CD4-positive, alpha-beta T cell treated with Interleukin-6 for 4 hours (primary cell): ENCODE measurements around the gene DVL1.
A peak's percentile ranks its signal among the peaks of the same experiment; 100 is the strongest.
"Not testable (repeated sequence)": the region's sequence is repeated elsewhere in the genome, so short reads cannot be mapped to it uniquely, and the experiment has no call there.

Source experiments
- DNase-seq: peaks from one replicate; pipeline ENCODE4 v3.0.0-alpha.2; 2020; ENCODE audit warnings: mixed read lengths

DVL1 gene

DNA sequence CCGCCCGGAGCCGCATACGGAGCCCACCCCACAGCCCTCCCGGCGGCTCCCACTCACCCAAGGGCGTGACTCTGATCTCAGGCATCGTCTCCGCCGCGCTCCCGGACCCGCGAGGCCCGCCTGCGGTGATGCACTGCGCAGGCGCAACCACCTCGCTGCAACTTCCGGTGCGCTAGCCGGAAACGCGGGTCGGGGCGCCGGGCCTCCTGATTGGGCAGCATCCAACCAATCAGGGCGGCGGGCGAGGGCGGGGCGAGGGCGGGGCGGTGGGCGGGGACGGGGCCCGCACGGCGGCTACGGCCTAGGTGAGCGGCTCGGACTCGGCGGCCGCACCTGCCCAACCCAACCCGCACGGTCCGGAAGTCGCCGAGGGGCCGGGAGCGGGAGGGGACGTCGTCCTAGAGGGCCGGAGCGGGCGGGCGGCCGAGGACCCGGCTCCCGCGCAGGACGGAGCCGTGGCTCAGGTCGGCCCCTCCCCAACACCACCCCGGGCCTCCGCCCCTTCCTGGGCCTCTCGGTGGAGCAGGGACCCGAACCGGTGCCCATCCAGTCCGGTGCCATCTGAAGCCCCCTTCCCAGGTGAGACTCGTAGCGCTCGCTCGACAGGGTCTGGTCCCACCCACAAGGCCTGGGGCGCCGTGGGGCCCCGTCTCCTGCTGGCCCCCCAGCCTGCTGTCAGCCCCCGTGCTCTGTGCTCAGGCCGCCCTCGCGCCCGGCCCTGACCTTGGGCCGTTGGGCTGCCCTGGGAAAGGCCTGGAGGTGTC, 24.5 kb downstream of the DVL1 start, which contains the start of the genes CPTP and INTS11:
Gene CPTP (plus strand): TSS at position 279 of the 764 bp plus-strand sequence. CDS start 2,109 bp downstream, outside the sequence.
Gene INTS11 (minus strand): TSS at position 137 of the 764 bp plus-strand sequence. CDS start 52 bp downstream, at position 85.
- peak; percentile 97 for DNase-seq

DNA sequence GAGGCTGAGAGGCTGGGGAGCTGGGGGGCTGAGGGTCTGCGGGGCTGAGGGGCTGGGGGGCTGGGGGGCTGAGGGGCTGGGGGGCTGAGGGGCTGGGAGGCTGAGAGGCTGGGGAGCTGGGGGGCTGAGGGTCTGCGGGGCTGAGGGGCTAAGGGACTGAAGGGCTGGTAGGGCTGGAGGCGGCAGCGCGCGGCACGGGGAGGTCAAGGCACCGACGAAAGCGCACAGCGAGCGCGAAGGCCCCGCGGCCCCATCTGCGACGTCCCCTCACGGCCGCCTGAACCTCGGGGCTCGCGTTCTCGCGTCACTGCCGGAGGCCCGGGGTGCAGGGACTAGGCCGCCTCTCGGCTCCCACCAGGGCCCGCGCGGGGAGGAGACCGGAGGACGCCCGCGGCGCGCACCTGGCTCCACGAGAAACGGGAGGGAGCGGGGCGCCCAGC, 25.1 kb downstream of the DVL1 start:
- DNase-seq, result no peak

DNA sequence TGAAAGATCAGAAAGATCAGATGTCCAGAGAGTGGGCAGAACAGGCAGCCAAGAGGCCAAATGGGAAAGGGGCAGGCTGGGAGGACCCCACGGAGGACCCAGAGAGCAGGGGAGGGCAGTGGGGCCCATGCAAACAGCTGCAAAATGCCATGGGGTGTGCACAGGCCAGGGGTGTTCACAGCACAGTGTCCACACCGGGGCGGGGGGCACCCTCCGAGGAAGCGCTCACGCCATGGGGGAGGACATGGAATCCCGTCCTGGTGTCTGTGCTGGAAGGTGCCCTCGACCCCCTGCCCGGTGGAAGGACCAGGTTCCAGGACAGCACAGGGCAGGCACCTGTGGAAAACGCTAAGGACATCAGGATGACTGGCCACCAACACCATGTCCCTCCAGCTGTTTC, 26.3 kb downstream of the DVL1 start:
- no peak for DNase-seq

GRCh38 chr1:1322418-1322817, 26.8 kb downstream of the DVL1 start:
- DNase-seq, result no peak

DNA sequence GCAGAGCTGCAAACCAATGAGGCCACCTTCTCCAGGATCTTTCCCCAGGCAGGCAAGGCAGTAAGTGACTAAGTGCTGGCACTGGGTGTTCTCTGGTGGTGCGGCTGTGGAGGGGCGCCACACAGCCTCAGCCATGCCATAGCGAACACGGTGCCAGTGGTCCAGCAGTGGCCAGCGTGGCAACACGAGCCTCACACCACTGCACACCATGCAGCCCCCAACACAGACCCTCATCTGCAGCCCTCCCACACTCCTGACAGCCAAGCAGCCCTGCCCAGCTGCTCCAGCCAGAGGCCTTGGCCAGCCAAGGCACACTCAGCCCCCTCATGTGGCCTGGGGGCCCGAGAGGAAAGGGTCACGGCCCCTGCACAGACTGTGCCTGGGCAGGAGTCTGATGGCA, 27.7 kb downstream of the DVL1 start:
- DNase-seq, result no peak

GRCh38 chr1:1320666-1321448, 28.4 kb downstream of the DVL1 start:
- DNase-seq, result no peak

DNA sequence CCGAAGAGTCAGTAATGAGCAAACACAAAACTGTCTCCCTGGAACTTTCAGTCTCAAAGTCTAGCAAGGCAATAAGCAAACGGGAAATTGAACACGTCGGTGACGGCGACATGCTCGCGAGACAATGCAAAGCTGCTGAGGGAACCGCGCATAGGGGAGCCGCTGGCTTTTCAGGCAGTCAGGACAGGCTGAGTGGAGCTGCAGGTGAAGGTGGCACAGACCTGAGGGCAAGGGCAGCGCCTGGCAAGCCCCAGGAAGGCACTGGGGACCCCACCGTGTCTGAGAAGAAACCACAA, 29.6 kb downstream of the DVL1 start:
- DNase-seq, result no peak

DNA sequence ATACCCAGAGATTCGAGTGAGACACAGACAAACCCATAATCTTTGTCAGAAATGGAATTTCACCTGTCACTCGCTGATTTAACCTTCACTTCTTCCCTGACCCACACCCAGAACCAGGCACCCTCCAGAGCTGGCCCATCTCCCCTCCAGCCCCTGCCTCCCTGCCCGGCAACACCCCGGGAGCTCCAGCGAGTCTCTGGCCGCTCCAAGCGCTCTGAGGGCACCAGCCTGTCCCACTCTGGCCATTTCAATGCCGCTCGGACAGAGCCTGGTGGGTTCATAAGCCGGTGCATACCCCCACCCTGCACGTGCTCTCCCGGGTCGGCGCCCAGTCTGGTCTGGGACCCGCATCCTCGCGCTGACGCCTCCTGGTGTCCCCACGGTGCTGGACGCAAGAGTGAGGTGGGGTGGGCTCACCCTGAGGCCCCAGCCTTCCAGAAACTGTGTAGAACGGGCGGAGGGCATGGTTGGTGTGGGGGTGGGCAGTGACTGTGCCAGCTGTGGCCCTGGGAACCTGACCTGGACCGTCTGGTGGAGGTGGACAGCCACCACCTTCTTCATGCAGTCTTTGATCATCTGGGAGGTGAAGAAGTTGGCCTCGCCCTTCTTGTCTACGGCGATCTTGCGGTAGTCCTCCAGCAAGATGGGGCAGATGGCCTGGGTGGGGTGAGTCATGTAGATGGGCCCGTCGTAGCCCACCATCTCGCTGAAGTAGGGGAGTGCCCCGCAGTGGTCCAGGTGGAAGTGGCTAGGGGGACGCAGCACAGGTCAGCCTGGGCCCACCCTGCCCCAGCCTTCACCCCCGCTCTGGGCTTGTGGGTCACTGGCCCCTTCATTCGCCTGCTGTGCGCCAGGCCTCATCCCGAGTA, 30.2 kb downstream of the DVL1 start:
- no peak for DNase-seq

DNA sequence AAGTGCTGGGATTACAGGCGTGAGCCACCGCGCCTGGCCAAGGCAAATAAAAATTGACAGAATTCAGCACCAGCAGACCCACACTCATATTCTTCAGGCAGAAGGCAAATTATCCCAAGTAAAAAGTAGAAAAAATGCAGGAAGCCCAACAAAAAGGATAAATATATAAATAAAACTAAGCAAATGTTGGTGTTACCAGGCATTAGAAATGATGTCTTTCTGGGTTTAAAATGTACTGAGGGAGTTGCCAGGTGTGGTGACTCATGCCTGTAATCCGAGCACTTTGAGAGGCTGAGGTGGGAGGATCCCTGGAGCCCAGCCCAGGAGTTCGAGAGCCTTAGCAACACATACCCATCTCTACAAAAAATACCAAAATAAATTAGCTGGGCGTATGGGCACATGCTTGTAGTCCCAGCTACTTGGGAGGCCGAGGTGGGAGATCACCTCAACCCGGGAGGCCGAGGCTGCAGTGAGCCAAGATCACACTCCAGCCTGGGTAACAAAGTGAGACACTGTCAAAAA, 31.0 kb downstream of the DVL1 start:
- no peak for DNase-seq

DNA sequence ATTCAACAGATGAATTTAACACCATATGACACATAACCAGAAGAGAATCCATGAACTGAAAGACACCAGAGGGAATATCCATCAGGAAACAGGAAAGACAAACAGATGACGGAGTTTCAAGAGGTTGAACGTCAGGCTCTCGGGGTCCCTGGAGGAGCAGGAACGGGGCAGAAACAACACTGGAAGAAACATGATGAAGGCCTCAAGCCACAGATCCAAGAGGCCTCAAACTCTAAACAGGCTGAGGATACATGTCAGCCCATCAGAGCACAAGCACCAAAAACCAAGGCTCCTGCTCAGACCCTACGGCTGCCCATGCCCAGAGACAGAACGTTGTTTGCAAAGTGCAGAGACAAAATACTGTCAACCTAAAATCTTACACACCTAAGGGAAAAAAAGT, 31.8 kb downstream of the DVL1 start:
- DNase-seq, result no peak

DNA sequence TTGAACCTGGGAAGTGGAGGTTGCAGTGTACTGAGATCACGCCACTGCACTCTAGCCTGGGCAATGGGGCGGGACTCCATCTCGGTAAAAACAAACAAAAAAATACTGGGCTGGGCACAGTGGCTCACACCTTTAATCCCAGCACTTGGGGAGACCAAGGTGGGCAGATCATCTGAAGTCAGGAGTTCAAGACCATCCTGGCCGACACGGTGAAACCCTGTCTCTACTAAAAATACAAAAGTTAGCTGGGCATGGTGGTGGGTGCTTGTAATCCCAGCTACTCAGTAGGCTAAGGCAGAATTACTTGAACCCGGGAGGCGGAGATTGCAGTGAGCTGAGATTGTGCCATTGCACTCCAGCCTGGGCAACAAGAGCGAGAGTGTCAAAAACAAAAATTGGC, 33.0 kb downstream of the DVL1 start:
- DNase-seq, result not testable (repeated sequence)

GRCh38 chr1:1315435-1315954, 33.7 kb downstream of the DVL1 start:
- no peak for DNase-seq

GRCh38 chr1:1314678-1315335, 34.4 kb downstream of the DVL1 start:
- no peak for DNase-seq

GRCh38 chr1:1314237-1314586, 35.0 kb downstream of the DVL1 start:
- DNase-seq, result no peak

- DNase-seq, result no peak
Observed at GRCh38 chr1:1313500-1314236, 35.5 kb downstream of the DVL1 start.

- DNase-seq, result no peak
Observed at GRCh38 chr1:1312450-1313314, 36.5 kb downstream of the DVL1 start.

DNA sequence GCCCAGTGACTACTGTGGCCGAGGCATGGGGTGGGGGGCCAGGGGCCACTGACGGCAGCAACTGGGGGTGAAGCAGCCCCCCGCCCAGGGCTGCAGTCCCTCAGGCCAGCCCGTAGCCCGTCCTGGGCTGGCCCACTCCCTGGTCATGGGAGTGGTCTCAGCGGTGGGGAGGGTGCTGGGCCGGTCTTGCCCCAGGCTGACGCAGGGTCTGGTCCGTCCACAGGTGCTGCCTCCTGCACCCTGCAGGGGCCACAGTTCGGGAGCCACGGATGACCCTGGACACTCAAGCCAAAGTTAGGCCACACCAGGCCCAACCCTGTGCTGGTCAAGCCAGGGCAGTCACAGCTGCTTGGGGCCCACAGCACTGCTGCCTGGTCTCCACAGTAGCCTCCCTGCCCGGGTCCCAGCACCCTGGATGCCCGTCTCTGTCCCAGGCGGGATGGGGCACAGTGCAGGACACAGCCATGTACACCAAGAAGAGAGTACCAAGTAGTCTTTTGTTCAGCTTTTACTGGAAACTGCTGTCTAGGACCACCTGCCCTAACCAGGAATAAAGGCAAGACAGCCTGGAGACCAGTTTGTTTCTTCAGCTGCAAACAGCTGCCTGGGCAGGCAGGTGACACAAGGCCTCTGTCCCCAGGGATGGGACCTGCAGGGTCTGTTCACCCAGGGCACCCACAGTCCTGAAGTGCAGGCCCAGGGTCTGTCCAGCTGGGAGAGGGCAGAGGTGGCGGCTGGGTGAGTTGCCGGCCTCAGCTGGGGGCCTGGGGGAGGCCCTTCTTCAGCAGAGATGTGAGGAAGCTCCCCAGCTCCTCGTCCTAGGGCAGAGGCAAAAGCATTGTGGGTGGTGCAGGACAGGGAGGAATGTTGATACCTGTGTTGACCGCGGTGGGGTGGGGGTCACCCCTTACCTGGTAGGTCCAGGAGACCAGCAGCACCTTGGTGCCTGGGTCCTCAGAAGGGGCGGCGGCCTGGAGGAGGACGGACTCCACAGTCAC, 37.8 kb downstream of the DVL1 start:
- DNase-seq, result no peak

GRCh38 chr1:1310476-1311053, 38.7 kb downstream of the DVL1 start:
- DNase-seq, result no peak

DNA sequence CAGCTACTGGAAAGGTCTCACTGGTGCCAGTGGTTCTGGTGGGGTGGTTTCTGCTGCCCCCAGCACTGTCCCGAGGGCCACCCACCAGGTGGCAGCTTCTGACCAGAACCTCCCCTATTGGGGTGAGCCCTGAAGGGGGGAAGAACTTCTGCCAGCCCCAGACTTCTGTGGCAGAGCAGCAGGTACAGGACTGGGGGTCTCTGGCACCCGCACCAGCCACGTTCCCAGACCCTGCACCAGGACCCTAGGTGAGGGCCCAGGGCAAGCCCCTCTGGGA, 39.2 kb downstream of the DVL1 start:
- no peak for DNase-seq
